Endothelial cell (in vitro differentiated cells): ENCODE data around the gene TECR. TPM values are rescaled to one million over a fixed set of nuclear protein-coding genes. Genes with fewer than 3 reads are reported as not detected.

Source experiments
- DNase-seq: peaks from one replicate; pipeline ENCODE4 v3.0.0; 2021; ENCODE audit warnings: low spot score
- H3K27ac Mint-ChIP-seq: one replicate; pipeline ENCODE4 v1.8.0; 2021; ENCODE audit warnings: mixed read lengths, inconsistent platforms; ENCODE audit not compliant: unreplicated experiment
- H3K27me3 Mint-ChIP-seq: one replicate; pipeline ENCODE4 v1.8.0; 2021; ENCODE audit warnings: mild to moderate bottlenecking, moderate library complexity, mixed read lengths, inconsistent platforms; ENCODE audit not compliant: unreplicated experiment
- H3K36me3 Mint-ChIP-seq: one replicate; pipeline ENCODE4 v1.8.0; 2021; ENCODE audit warnings: mild to moderate bottlenecking, low read depth, mixed read lengths, inconsistent platforms; ENCODE audit not compliant: unreplicated experiment
- H3K4me1 Mint-ChIP-seq: one replicate; pipeline ENCODE4 v1.8.0; 2021; ENCODE audit warnings: mild to moderate bottlenecking, mixed read lengths, inconsistent platforms; ENCODE audit not compliant: unreplicated experiment
- H3K4me3 Mint-ChIP-seq: one replicate; pipeline ENCODE4 v1.8.0; 2021; ENCODE audit warnings: mild to moderate bottlenecking, mixed read lengths, inconsistent platforms; ENCODE audit not compliant: unreplicated experiment
- H3K9me3 Mint-ChIP-seq: one replicate; pipeline ENCODE4 v1.8.0; 2021; ENCODE audit warnings: mixed read lengths, inconsistent platforms; ENCODE audit not compliant: unreplicated experiment
- CTCF ChIP-seq: fragments of 200-600 bp; sonication (generic); IDR thresholded peaks from one replicate; pipeline ENCODE4 v1.5.0; 2021; ENCODE audit warnings: antibody characterized with exemption; ENCODE audit not compliant: unreplicated experiment
- total RNA-seq: library from RNA; stranded (reverse); fragmentation: NEBNext Ultra II Directional; extraction: Animal tissue kit (Norgen Biotek cat#: 25700); gene quantifications from one replicate; pipeline ENCODE4 v1.2.1, GENCODE V29; 2021; ENCODE audit not compliant: unreplicated experiment

The TECR gene
- total RNA-seq, 1 donor from 2014 or later, result 116 TPM

GRCh38 chr19:14565765-14566711 is 36.6 kb downstream of the TECR start:
- no peaks in the 10 kb centered on the region for H3K9me3 Mint-ChIP-seq
- no peak overlapping the region for H3K27ac Mint-ChIP-seq
- no peak for TF ChIP-seq CTCF
- DNase-seq, result no peak
- H3K36me3 Mint-ChIP-seq, result peaks cover 12% of the 10 kb centered on the region
- no peak overlapping the region for H3K4me3 Mint-ChIP-seq
- peaks cover 10% of the 10 kb centered on the region for H3K27me3 Mint-ChIP-seq
- H3K4me1 Mint-ChIP-seq, result no peaks in the 10 kb centered on the region

GRCh38 chr19:14566712-14567077 is 37.3 kb downstream of the TECR start:
- no peaks in the 10 kb centered on the region for H3K9me3 Mint-ChIP-seq
- H3K4me3 Mint-ChIP-seq, result no peak overlapping the region
- no peak for TF ChIP-seq CTCF
- no peak for DNase-seq
- H3K36me3 Mint-ChIP-seq, result peaks cover 12% of the 10 kb centered on the region
- no peak overlapping the region for H3K27ac Mint-ChIP-seq
- peaks cover 2% of the 10 kb centered on the region for H3K4me1 Mint-ChIP-seq
- peaks cover 10% of the 10 kb centered on the region for H3K27me3 Mint-ChIP-seq

GRCh38 chr19:14567079-14567478 is 37.7 kb downstream of the TECR start:
- Mint-ChIP-seq H3K27me3 (peaks cover 12% of the 10 kb centered on the region), H3K4me1 (peaks cover 2% of the 10 kb centered on the region), H3K36me3 (peaks cover 12% of the 10 kb centered on the region), H3K4me3 (no peak overlapping the region), H3K27ac (no peak overlapping the region), H3K9me3 (no peaks in the 10 kb centered on the region)
- no peak for TF ChIP-seq CTCF
- no peak for DNase-seq

GRCh38 chr19:14570864-14571527 is 41.6 kb downstream of the TECR start:
- peaks cover 14% of the 10 kb centered on the region for H3K27me3 Mint-ChIP-seq
- no peaks in the 10 kb centered on the region for H3K9me3 Mint-ChIP-seq
- peaks cover 12% of the 10 kb centered on the region for H3K36me3 Mint-ChIP-seq
- peaks cover 2% of the 10 kb centered on the region for H3K4me1 Mint-ChIP-seq
- no peak overlapping the region for H3K27ac Mint-ChIP-seq
- peak overlapping the region; percentile 96 for H3K4me3 Mint-ChIP-seq
- no peak for TF ChIP-seq CTCF
- DNase-seq, result no peak
